ENCODE data around the gene PLLP. TPM values are rescaled to one million over a fixed set of nuclear protein-coding genes. Genes with fewer than 3 reads are reported as not detected.

The PLLP gene
- total and polyA plus RNA-seq, 9 of the 15 experiments (the other 6 are each of a cell fraction or from before 2014, with no cell fraction given), result 0.09 to 0.96 (median 0.27) TPM

- intact Hi-C loops (cut with micrococcal nuclease), result loop anchor here (1.0 kb wide), 1 partner anchor 55 kb away; no protein-coding TSS in a partner anchor
- CTCF ChIA-PET (ENCODE audit: low intra/inter-chr PET ratio), result no interaction called here
- WGBS (ENCODE audit: insufficient coverage, low coverage, missing lambda C conversion rate), result under 1% methylated on average over 57 of the region's 77 CpGs
- TF ChIP-seq SREBF2 (CRISPR knock-in tag; IDR thresholded peaks at IDR 0.05), result no peak
- no peak for TF ChIP-seq ZNF644 (tag; IDR thresholded peaks at IDR 0.05; ENCODE audit: low read depth)
- no peak for TF ChIP-seq DIDO1 (tag; IDR thresholded peaks at IDR 0.05; ENCODE audit: low read depth)
- no peak for TF ChIP-seq ILF3 (IDR thresholded peaks at IDR 0.05; ENCODE audit: borderline replicate concordance)
- peak; percentile 27 to 59; a peak in 1 of 4 replicates for TF ChIP-seq TEAD1 (CRISPR knock-in tag; IDR thresholded peaks at IDR 0.05)
- TF ChIP-seq ZNF253 (CRISPR knock-in tag; conservative IDR thresholded peaks at IDR 0.05), result no peak
- TF ChIP-seq BRD9 (IDR thresholded peaks at IDR 0.05; ENCODE audit: low read depth, partially characterized antibody), result no peak
- no peak for TF ChIP-seq TSHZ1 (CRISPR knock-in tag; IDR thresholded peaks at IDR 0.05)
- no peak for TF ChIP-seq TCFL5 (CRISPR knock-in tag; conservative IDR thresholded peaks at IDR 0.05)
Measured at GRCh38 chr16:57244767-57245471, 39.6 kb downstream of the PLLP start, which contains the start of gene ARL2BP. ARL2BP (plus strand) TSS chr16:57245259; CDS start chr16:57245368, 109 bp downstream.

More at GRCh38 chr16:57244767-57245471, 39.6 kb downstream of the PLLP start, which contains the start of gene ARL2BP:
- in situ Hi-C loops (cut with MboI), result no loop called here
- Histone ChIP-seq H2AFZ (ENCODE audit: low read depth, low read length) (peak within 1 kb of the TSS; percentile 86), H3K9me3 (replicated peaks; ENCODE audit: control insufficient read depth, insufficient read depth, low read depth, low read length) (no peaks in the 10 kb centered on the region), H3K4me3 (peak within 1 kb of the TSS; percentile 84), H3K9ac (ENCODE audit: insufficient read depth in 1 of 2, low read depth in 2 of 2, low read length in 2 of 2) (peak within 1 kb of the TSS; percentile 81 to 95), H3K4me1 (replicated peaks in 1 of 2; ENCODE audit: control insufficient read depth in 2 of 2, insufficient read depth in 2 of 2, low read length in 2 of 2) (peaks cover 7 to 8% of the 10 kb centered on the region in 2 experiments; a peak in 4 of 5 replicates), H3K27me3 (ENCODE audit: control insufficient read depth in 2 of 2, insufficient read depth in 2 of 2, low read length in 2 of 2) (no peaks in the 10 kb centered on the region), H3K9me1 (ENCODE audit: control insufficient read depth, insufficient read depth, low read length) (no peaks in the 10 kb centered on the region), H3K79me2 (ENCODE audit: control insufficient read depth, insufficient read depth, low read length) (peaks cover 9% of the 10 kb centered on the region; the same call in 2 of the 3 replicates), H3K36me3 (ENCODE audit: control insufficient read depth, insufficient read depth, low read length) (peaks cover 17% of the 10 kb centered on the region; the same call in 2 of the 3 replicates), H3K27ac (ENCODE audit: extremely low read depth, low read depth, low read length) (peak within 1 kb of the TSS; percentile 79), H4K20me1 (replicated peaks; ENCODE audit: control insufficient read depth, insufficient read depth, low read length) (no peaks in the 10 kb centered on the region), H3K4me2 (ENCODE audit: insufficient read depth, low read length) (peak within 1 kb of the TSS; percentile 76)
- DNase-seq (ENCODE audit: extremely low read depth in 1 of 4, low spot score in 3 of 4) (peak; percentile 97 to 100 (median 100)), ATAC-seq (peak; percentile 98), FAIRE-seq (peak; percentile 99)
- BruUV-seq (replicated peaks), result no TSS peak
- POLR2A ChIA-PET, result interaction anchor here (0.9 to 1.8 kb wide), 10 partner anchors 14 to 192 kb away, joined by 3 to 8 read pairs (median 4); partner anchors contain the start of genes PSME3IP1 and RSPRY1

All from K562 (cell line).